ELF-1 (cell line): ENCODE measurements around the gene PGK2.

Experiments used
- DNase-seq: peaks from one replicate; pipeline ENCODE4 v3.0.0-alpha.2; 2016; ENCODE audit warnings: low read depth, low spot score

Gene PGK2

GRCh38 chr6:49736017-49736508 lies 51.0 kb downstream of the PGK2 start:
- no peak for DNase-seq
